ENCODE measurements around the gene EFHB.

GRCh38 chr3:19937459-19938294, 3.7 kb upstream of the EFHB start:
- no peak for TF ChIP-seq CTCF (IDR thresholded peaks at IDR 0.05 in 4 of 5, conservative IDR thresholded peaks at IDR 0.05 in 1 of 5)
- TF ChIP-seq POLR2A (IDR thresholded peaks at IDR 0.05): no peak

All from gastrocnemius medialis (tissue), 4 donors.